ENCODE data around the gene GRPR.

Gene GRPR

GRCh38 chrX:16162391-16162790 is 39.0 kb downstream of the GRPR start:
- TF ChIP-seq CTCF (conservative IDR thresholded peaks at IDR 0.05) (no peak), ZFX (IDR thresholded peaks at IDR 0.05) (no peak)
- no peak overlapping the region for H3K27ac ChIP-seq

- TF ChIP-seq CTCF (conservative IDR thresholded peaks at IDR 0.05), result no peak
- no peak for TF ChIP-seq ZFX (IDR thresholded peaks at IDR 0.05)
- H3K27ac ChIP-seq, result no peak overlapping the region
Observed at GRCh38 chrX:16164748-16165147, 41.4 kb downstream of the GRPR start.

- TF ChIP-seq CTCF (conservative IDR thresholded peaks at IDR 0.05) (no peak), ZFX (IDR thresholded peaks at IDR 0.05) (no peak)
- no peak within 1 kb of the TSS for H3K27ac ChIP-seq
Observed at GRCh38 chrX:16167181-16167580, 43.8 kb downstream of the GRPR start, which contains the start of gene MAGEB17. Gene MAGEB17 (plus strand): TSS chrX:16167481. CDS start chrX:16170383, 2,902 bp downstream.

- no peak overlapping the region for H3K27ac ChIP-seq
- no peak for TF ChIP-seq ZFX (IDR thresholded peaks at IDR 0.05)
- no peak for TF ChIP-seq CTCF (conservative IDR thresholded peaks at IDR 0.05)
Observed at GRCh38 chrX:16171039-16171438, 47.7 kb downstream of the GRPR start.

GRCh38 chrX:16171944-16172343 is 48.6 kb downstream of the GRPR start:
- TF ChIP-seq CTCF (conservative IDR thresholded peaks at IDR 0.05), result no peak
- no peak for TF ChIP-seq ZFX (IDR thresholded peaks at IDR 0.05)
- no peak overlapping the region for H3K27ac ChIP-seq

- no peak overlapping the region for H3K27ac ChIP-seq
Observed at GRCh38 chrX:16172391-16172790, 49.0 kb downstream of the GRPR start.

More at GRCh38 chrX:16172391-16172790, 49.0 kb downstream of the GRPR start:
- TF ChIP-seq CTCF (conservative IDR thresholded peaks at IDR 0.05) (no peak), ZFX (IDR thresholded peaks at IDR 0.05) (no peak)

All from C4-2B (cell line).